OCI-LY7 (cell line): ENCODE results near the gene SAP25.

Experiments
- EZH2phosphoT487 ChIP-seq: fragments of 200-600 bp; sonication (generic); IDR thresholded peaks from 2 replicates; pipeline ENCODE4 v1.6.1; 2018; ENCODE audit warnings: low read depth, borderline replicate concordance, mild to moderate bottlenecking, mixed run types, antibody characterized with exemption, low read length, moderate library complexity, mixed read lengths
- TF ChIP-seq, protein P1 (sequence below): fragments of 200-600 bp; sonication (generic); conservative IDR thresholded peaks from 2 replicates; pipeline ENCODE4 v1.5.1; 2014; ENCODE audit warnings: mild to moderate bottlenecking, antibody characterized with exemption, low read length, moderate library complexity, mixed read lengths

DNA sequence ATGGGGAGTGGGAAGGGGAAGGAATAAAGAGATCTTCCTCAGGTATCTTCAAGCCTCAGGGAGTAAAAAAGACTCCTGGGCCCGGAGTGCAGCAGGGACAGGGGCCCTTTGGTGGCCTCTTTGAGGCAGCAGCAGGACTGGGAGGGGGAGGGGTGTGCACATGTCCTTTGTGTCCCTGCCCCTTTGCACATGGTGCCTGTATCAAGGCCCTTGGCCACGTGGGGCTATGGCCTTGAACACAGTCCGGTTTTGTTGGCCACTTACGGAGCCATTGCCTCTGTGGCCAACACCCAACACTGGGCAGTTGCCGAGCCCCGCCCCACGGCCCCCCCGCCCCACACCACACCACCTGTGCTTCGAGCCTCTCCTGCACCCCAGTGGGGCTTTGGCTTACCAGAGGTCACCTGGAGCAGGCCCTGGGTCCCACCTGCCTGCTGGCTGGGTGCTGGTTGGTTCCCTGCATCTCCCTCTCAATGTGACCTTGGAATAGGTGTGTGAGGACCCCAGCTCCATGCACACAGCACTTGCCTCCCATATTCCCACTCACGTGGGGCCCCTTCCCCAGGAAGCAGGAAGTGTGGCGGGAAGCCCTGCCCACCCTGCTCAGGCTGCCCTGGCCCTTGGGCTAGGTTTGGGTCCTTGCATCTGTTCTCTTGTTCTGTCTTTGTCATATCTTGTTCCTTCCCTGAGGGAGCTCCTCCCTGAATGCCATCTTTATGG, 5.4 kb downstream of the SAP25 start:
- TF ChIP-seq, protein P1, sequence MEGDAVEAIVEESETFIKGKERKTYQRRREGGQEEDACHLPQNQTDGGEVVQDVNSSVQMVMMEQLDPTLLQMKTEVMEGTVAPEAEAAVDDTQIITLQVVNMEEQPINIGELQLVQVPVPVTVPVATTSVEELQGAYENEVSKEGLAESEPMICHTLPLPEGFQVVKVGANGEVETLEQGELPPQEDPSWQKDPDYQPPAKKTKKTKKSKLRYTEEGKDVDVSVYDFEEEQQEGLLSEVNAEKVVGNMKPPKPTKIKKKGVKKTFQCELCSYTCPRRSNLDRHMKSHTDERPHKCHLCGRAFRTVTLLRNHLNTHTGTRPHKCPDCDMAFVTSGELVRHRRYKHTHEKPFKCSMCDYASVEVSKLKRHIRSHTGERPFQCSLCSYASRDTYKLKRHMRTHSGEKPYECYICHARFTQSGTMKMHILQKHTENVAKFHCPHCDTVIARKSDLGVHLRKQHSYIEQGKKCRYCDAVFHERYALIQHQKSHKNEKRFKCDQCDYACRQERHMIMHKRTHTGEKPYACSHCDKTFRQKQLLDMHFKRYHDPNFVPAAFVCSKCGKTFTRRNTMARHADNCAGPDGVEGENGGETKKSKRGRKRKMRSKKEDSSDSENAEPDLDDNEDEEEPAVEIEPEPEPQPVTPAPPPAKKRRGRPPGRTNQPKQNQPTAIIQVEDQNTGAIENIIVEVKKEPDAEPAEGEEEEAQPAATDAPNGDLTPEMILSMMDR: no peak
- no peak for TF ChIP-seq EZH2phosphoT487
